MCF 10A (cell line): Measurements from ENCODE around the gene TIGD2. TPM values are rescaled to one million over a fixed set of nuclear protein-coding genes. Genes with fewer than 3 reads are reported as not detected.

Experiments
- BruUV-seq: library from RNA; stranded (reverse); fragments of 400-500 nt; replicated peaks from 2 replicates; lab custom pipeline; 2021; lab: Mats Ljungman, UMichigan
- CTCF ChIA-PET: fragments of 300-600 bp; sonication (Branson Sonifier 250); formaldehyde crosslinking; extraction: SDS; loops from one replicate; lab custom pipeline; 2021; ENCODE audit warnings: antibody characterized with exemption, inconsistent platforms; lab: Yijun Ruan, JAX
- POLR2A ChIA-PET: fragments of 300-600, 350-650 bp; sonication (Branson Sonifier 250); formaldehyde crosslinking; extraction: SDS; loops from one replicate; lab custom pipeline; 2020; ENCODE audit warnings: antibody characterized with exemption, inconsistent platforms; lab: Yijun Ruan, JAX
- DNase-seq: peaks from one replicate; pipeline ENCODE4 v3.0.0-alpha.2; 2018; ENCODE audit not compliant: unreplicated experiment
- H3K27ac Mint-ChIP-seq: one replicate; pipeline ENCODE4 v1.8.0; 2022; ENCODE audit warnings: mild to moderate bottlenecking, low read depth, mixed read lengths; ENCODE audit not compliant: unreplicated experiment
- H3K27me3 Mint-ChIP-seq: one replicate; pipeline ENCODE4 v1.8.0; 2022; ENCODE audit warnings: mixed read lengths; ENCODE audit not compliant: insufficient read depth, unreplicated experiment
- H3K36me3 Mint-ChIP-seq: one replicate; pipeline ENCODE4 v1.8.0; 2022; ENCODE audit warnings: mild to moderate bottlenecking, moderate library complexity, mixed read lengths; ENCODE audit not compliant: insufficient read depth, unreplicated experiment
- H3K4me1 Mint-ChIP-seq: one replicate; pipeline ENCODE4 v1.8.0; 2022; ENCODE audit warnings: mixed read lengths; ENCODE audit not compliant: insufficient read depth, unreplicated experiment
- H3K4me3 Mint-ChIP-seq: one replicate; pipeline ENCODE4 v1.8.0; 2022; ENCODE audit warnings: mild to moderate bottlenecking, moderate library complexity, mixed read lengths; ENCODE audit not compliant: unreplicated experiment
- H3K9me3 Mint-ChIP-seq: one replicate; pipeline ENCODE4 v1.8.0; 2022; ENCODE audit warnings: mixed read lengths; ENCODE audit not compliant: unreplicated experiment
- CTCF ChIP-seq: fragments of 200-600 bp; IDR thresholded peaks from one replicate; pipeline ENCODE4 v1.8.0; 2022; ENCODE audit warnings: antibody characterized with exemption, mild to moderate bottlenecking; ENCODE audit not compliant: unreplicated experiment
- intact Hi-C: fragments of 100-400 bp; cut with micrococcal nuclease; formaldehyde crosslinking; loops from 2 replicates; pipeline ENCODE4 v1.14.1; 2022
- total RNA-seq: library from RNA; stranded (reverse); gene quantifications from 2 replicates; pipeline ENCODE4 v1.2.3, GENCODE V29; 2022

Gene TIGD2
- total RNA-seq, 1 experiment from 2014 or later, result 15.1 TPM

- POLR2A ChIA-PET, result interaction anchor here (1.0 kb wide), 1 partner anchor 15 kb away, joined by 3 read pairs; no protein-coding TSS in a partner anchor
- BruUV-seq, result no TSS peak
- CTCF ChIA-PET, result no interaction called here
These were observed 41.9 kb upstream of the TIGD2 start for GRCh38 chr4:89069481-89069880.

GRCh38 chr4:89070041-89070440 is 41.3 kb upstream of the TIGD2 start:
- TF ChIP-seq CTCF, result no peak
- Mint-ChIP-seq H3K9me3 (no peaks in the 10 kb centered on the region), H3K4me1 (no peaks in the 10 kb centered on the region), H3K36me3 (no peaks in the 10 kb centered on the region), H3K4me3 (no peak overlapping the region), H3K27ac (no peak overlapping the region), H3K27me3 (no peaks in the 10 kb centered on the region)
- ChIA-PET POLR2A (interaction anchor here (0.6 to 1.0 kb wide), 2 partner anchors 13 to 16 kb away, joined by 3 to 4 read pairs; partner anchors contain the start of gene FAM13A), CTCF (no interaction called here)
- DNase-seq, result no peak
- no TSS peak for BruUV-seq
- intact Hi-C loops, result no loop called here

More at GRCh38 chr4:89069481-89069880, 41.9 kb upstream of the TIGD2 start:
- Mint-ChIP-seq H3K9me3 (no peaks in the 10 kb centered on the region), H3K27ac (no peak overlapping the region), H3K4me3 (no peak overlapping the region), H3K36me3 (no peaks in the 10 kb centered on the region), H3K4me1 (no peaks in the 10 kb centered on the region), H3K27me3 (no peaks in the 10 kb centered on the region)
- TF ChIP-seq CTCF, result no peak
- intact Hi-C loops, result no loop called here
- DNase-seq, result no peak

- Mint-ChIP-seq H3K4me3 (no peak overlapping the region), H3K27ac (no peak overlapping the region), H3K4me1 (no peaks in the 10 kb centered on the region), H3K36me3 (no peaks in the 10 kb centered on the region), H3K27me3 (no peaks in the 10 kb centered on the region), H3K9me3 (no peaks in the 10 kb centered on the region)
- ChIA-PET POLR2A (interaction anchor here (1.2 kb wide), 1 partner anchor 15 kb away, joined by 4 read pairs; the partner anchor contains the start of gene FAM13A), CTCF (interaction anchor here (1.5 kb wide), 1 partner anchor 14 kb away, joined by 5 read pairs; the partner anchor contains the start of gene FAM13A)
- no TSS peak for BruUV-seq
- intact Hi-C loops, result no loop called here
- no peak for DNase-seq
- TF ChIP-seq CTCF, result no peak
These were observed 40.0 kb upstream of the TIGD2 start for GRCh38 chr4:89071311-89071710.

- no peak overlapping the region for H3K27ac Mint-ChIP-seq
These were observed 38.4 kb upstream of the TIGD2 start for GRCh38 chr4:89072921-89073320.

More at GRCh38 chr4:89072921-89073320, 38.4 kb upstream of the TIGD2 start:
- Mint-ChIP-seq H3K36me3 (no peaks in the 10 kb centered on the region), H3K27me3 (no peaks in the 10 kb centered on the region), H3K4me3 (no peak overlapping the region), H3K9me3 (no peaks in the 10 kb centered on the region), H3K4me1 (no peaks in the 10 kb centered on the region)
- no peak for DNase-seq
- POLR2A ChIA-PET, result no interaction called here
- intact Hi-C loops, result no loop called here
- CTCF ChIA-PET, result no interaction called here
- no peak for TF ChIP-seq CTCF
- no TSS peak for BruUV-seq
